Activated T-cell treated with anti-CD3 and anti-CD28 coated beads for 1 hour (primary cell): Measurements from ENCODE around the gene SMIM45.

Source experiments
- DNase-seq: peaks from one replicate; pipeline ENCODE4 v3.0.0-alpha.2; 2020; ENCODE audit warnings: low read depth

SMIM45 gene

DNA sequence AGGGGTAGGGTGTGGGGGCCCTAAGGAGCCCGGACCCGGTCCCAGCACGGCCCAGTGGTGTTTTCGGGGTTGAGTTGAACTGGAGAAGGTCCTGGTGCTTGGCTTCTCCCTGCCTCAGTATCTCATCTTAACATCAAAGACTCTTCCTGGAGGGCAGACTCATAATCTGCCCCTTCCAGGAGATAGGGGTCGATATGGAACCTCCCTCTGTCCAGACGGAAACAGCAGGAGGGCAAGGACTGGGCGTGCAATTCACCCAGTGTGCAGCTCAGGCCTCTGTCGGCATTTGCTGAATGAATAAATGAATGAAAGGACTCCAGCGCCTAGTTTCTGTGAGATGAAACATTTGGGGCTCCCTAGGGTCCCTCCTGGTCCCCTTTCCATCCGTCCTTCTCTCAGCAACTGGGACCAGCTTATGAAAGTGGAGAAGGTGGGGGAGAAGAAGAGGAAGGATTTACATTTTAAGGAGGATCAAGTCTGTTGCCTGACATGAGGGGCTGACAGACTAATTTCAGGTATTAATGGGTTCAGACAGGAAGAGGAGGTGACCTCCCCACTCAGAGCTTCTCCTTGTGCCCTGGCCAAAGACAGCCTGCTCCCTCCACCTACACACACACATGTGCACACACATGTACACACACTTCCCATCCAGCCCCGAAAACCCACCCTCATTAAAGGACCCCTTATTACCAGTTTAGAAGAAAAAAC is 36.0 kb upstream of the SMIM45 start:
- DNase-seq: no peak

DNA sequence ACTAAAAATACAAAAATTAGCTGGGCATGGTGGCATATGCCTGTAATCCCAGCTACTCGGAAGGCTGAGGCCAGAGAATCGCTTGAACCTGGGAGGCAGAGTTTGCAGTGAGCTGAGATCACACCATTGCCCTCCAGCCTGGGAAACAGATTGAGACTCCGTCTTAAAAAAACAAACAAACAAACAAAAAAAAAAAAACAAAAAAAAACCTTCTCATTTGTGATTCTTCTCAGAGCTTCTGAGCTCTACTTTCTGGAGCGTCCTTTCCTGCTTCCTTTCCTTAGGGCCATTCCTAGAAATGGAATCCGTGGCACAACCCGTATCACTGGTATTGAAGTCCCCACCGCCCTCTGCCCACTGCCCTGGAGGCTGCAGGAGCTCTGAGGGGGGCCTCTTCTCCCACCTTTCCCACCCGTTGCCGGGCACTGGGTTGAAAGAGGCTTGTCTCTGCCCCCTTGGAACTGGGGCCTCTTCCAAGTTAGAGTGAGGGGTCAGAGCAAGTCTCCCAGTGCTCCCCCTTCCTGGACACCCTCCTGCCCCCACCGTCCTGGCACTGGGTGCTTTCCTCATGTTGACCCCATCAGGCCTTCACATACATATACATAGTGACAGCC is 35.1 kb upstream of the SMIM45 start:
- DNase-seq: no peak

- DNase-seq: no peak
Observed at GRCh38 chr22:41917375-41917902, 34.5 kb upstream of the SMIM45 start.

DNA sequence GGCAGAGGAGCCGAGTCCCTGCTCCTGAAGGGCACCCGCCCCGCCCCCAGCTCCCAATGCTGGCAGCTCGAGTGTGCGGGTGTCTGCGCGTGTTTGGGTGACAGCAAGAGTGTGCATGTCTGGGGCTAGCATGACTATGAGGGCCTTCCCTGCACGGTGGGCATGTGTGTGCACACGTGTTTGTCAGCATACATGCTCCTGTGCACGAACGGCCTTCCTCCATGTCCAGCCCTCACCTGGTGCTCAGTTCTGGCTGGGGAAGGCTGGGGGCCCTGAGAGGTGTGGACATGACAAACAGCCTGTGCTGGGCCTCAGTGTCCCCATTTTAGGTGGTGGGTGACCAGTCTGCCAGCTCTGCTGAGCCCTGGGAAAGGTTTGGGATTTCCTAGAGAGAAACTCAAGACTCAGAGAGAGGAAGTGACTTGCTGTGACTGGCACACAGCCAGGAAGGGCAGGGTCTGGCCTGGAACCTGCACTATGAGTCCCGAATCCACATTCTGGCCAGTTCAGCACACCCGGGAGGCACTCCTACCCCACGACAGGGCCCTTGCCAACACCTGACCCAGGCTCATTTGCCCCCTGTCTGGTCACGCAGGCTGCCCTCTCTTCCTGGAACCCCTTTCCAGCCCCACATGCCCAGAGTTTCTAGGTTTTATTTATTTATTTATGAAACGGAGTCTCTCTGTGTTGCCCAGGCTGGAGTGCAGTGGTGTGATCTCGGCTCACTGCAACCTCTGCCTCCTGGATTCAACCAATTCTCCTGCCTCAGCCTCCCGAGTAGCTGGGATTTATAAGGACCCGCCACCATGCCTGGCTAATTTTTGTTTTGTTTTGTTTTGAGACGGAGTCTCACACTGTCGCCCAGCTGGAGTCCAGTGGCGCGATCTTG is 33.8 kb upstream of the SMIM45 start:
- DNase-seq: no peak

GRCh38 chr22:41919357-41920224 is 32.4 kb upstream of the SMIM45 start:
- DNase-seq: peak; percentile 26

DNA sequence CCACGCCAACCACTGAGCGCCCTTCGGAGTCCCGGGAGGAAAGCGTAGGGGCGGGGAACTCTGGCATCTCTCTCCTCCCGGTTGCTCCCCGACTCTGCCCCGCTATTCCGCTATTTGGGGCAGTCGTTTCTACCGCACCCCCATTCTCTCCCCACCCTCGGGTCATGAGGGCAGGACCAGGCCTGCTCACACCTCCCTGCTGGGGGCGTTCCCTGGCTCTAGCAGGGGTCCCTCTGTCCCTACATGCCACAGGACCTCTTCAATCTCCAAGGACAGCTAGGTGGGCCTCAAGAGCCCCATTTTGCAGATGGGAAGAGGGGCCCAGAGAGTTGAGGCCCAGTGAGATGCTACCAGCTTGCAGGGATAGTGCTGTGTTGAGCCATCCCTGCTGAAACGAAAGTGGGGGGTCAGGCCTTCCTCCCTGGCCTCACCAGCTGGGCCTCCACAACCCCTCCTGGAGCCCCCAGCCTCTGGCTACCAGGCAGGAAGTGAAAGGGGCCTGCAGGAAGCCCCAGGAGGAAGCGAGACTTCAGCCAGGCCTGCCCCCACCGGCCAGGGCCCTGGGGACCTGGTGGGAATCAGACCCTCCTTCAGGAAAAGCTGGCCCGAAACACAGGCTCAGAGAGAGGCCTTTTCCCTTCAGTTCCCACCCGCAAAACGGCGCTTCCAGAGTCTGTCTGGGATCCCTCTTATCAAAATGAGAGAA is 31.5 kb upstream of the SMIM45 start:
- no peak for DNase-seq

GRCh38 chr22:41922328-41922727 is 29.6 kb upstream of the SMIM45 start:
- no peak for DNase-seq

DNA sequence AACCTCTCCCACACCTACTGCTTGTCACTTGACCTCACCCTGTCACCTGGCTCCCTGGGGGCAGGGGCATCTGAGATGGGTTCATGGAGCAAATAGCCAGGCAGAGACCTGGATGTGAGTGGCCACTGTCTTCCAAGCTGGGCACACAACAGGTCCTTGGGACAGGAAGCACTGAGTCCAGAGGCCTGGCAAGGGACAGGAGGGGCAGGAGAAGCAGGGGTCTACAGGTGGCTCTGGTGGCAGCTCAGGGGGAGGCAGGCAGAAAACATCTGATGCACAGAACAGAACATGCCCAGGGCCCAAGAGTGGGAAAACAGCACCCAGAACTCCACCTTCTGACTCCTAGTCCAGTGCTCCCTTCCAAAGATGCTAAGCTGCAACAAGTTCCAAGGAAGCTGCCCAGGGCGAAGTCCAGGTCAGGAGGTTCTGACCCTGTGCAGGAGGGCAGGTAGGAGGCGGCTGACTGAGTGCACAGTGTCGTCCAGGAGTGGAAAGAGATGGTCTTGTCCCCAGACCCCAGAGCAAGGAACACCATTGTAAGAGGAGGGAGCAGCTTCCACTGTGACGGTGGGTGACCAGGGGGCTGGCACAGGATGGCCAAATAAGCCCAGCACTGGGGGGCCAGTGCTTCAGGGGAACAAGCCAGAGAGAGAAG is 28.9 kb upstream of the SMIM45 start:
- no peak for DNase-seq

DNA sequence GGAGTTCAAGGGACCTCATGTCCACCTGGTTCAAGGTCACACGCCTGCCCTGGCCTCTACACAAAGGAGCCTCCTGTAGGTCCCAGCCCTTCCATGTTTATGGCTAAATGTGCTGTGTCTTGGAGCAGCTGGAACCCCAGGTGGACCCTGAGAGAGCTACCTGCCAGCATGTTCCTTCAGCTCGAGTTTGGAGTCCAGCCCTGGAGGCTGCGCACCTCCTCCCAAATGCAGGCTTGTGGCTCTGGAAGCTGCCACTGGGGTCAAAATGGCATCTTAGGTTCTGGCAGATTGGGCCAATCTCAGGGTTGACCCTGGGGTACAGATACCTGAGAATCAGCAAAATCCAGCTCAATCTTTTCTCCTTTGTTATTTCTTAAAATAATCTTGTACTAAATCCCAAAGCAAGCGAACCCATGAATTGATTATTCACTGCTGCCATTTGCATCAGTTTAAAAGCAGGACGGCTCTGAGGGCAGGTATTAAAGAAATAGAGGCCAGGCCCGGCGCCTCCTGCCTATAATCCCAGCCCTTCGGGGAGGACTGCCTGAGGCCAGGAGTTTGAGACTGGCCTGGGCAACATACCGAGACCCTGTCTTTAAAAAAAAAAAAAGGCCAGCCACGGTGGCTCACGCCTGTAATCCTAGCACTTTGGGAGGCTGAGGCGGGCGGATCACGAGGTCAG is 28.2 kb upstream of the SMIM45 start:
- DNase-seq: no peak

DNA sequence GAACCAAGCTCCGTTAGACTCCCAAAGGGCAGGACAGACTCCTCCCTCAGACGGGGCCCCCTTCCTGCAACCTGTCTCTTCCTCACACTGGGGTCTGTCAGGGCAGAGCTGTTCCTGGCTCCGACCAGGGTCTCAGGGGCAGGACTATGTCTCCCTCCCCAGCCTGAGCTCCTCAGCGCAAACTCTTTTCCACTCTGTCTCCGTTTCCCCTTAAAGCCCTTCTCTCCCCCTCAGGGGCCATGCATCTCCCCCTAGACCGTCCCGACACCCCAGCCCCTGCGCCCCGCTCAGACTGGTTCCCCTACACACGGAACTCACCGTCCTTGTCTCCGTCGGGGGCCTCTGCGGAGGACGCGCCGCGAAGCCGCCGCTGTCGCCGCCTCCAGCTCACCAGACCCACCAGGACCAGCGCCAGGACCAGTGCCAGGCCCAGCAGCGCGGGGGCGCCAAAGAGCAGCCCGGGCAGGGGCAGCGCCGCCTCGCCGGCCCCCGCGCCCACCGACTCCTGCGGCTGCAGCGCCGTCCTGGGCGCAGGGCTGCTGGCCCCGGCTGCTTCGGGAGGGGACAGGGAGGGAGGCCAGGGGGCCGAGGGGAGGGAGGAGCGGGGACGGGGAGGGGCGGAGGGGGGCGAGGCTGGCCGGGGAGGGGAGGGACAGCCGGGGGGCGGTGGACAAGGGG is 26.0 kb upstream of the SMIM45 start:
- DNase-seq: peak; percentile 72

DNA sequence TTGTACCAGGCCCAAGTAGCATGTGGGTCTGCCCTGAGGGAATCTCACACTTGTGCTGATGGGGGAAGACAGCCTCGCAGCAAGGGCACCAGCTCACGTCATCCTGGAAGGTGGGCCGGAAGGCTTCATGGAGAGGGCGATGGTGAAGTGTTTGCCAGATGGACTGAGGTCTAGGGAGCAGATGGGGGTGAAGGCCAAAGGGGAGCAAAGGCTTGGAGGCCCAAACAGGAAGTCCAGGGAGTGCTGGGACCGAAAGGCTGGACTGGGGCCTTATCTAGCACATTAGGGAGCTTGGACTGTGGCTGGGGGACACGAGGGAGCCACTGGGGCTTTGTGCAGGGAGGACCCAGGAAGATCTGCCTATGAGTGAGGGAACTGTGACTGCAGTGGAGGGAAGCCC is 24.1 kb upstream of the SMIM45 start:
- DNase-seq: no peak

GRCh38 chr22:41928593-41929417 is 23.1 kb upstream of the SMIM45 start:
- DNase-seq: no peak

GRCh38 chr22:41929418-41929810 is 22.5 kb upstream of the SMIM45 start:
- no peak for DNase-seq

GRCh38 chr22:41931701-41932269 is 20.2 kb upstream of the SMIM45 start:
- DNase-seq: no peak

DNA sequence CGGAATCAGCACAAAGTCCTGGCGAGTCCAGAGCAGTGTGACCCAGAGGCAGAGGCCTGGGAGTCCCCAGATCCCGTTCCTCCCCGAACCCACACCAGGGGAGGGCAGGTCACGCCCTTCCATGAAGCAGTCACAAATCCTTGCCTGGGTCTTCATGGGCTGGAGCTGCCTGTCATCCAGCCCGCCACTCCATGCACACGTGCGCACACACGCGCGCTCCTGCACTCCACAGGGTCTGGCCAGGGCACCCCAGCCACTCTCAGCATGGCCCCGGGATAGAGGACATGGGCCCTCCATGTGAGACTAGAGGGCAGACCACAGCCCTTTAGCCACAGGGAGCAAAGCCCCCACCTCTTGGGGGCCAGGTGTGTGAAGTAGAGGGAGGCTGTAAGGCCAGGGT is 19.6 kb upstream of the SMIM45 start:
- DNase-seq: no peak

- DNase-seq: no peak
Observed at GRCh38 chr22:41933411-41934177, 18.4 kb upstream of the SMIM45 start.

GRCh38 chr22:41934284-41935014 is 17.5 kb upstream of the SMIM45 start:
- no peak for DNase-seq
